Vagina (tissue), 2 donors: Measurements from ENCODE around the gene KPNA5. TPM values are rescaled to one million over a fixed set of nuclear protein-coding genes. Genes with fewer than 3 reads are reported as not detected.
A peak's percentile ranks its signal among the peaks of the same experiment; 100 is the strongest.

Source experiments
- DNase-seq, 2 donors: peaks; one replicate each; pipeline ENCODE4 v3.0.0-alpha.2; 2017; ENCODE audit errors: extremely low spot score in 2 of 2
- H3K27ac ChIP-seq: fragments of 200-600 bp; sonication (generic); one replicate; pipeline ENCODE4 v1.5.1; 2019
- H3K27me3 ChIP-seq: fragments of 200-600 bp; sonication (generic); one replicate; pipeline ENCODE4 v1.5.1; 2019
- H3K36me3 ChIP-seq, 2 donors: fragments of 200-600 bp; sonication (generic); one replicate each; pipeline ENCODE4 v1.5.1; 2017 to 2019
- H3K4me1 ChIP-seq: fragments of 200-600 bp; sonication (generic); one replicate; pipeline ENCODE4 v1.5.1; 2019
- H3K4me3 ChIP-seq, 2 donors: fragments of 200-600 bp; sonication (generic); 1 replicate in 1 of 2; 2 replicates in 1 of 2; pipeline ENCODE4 v1.5.1; 2016 to 2019
- H3K9me3 ChIP-seq: fragments of 200-600 bp; sonication (generic); one replicate; pipeline ENCODE4 v1.5.1; 2019
- CTCF ChIP-seq, 3 experiments: fragments of 450-650 bp in 2 of 3; fragments of 200-600 bp in 1 of 3; sonication (generic) in 1 of 3; IDR thresholded peaks; one replicate each; pipeline ENCODE4 v1.5.1; 2017 to 2019; ENCODE audit warnings: antibody characterized with exemption in 3 of 3, mild to moderate bottlenecking in 2 of 3, moderate library complexity in 2 of 3
- POLR2A ChIP-seq, 2 donors: fragments of 450-650 bp; IDR thresholded peaks; one replicate each; pipeline ENCODE4 v1.6.1; 2017; ENCODE audit warnings: antibody characterized with exemption in 2 of 2, mild to moderate bottlenecking in 2 of 2, moderate library complexity in 2 of 2
- POLR2AphosphoS5 ChIP-seq, 2 donors: sonication (generic); formaldehyde crosslinking; IDR thresholded peaks; one replicate each; pipeline ENCODE4 v1.9.0; 2017; ENCODE audit warnings: antibody characterized with exemption in 2 of 2, mild to moderate bottlenecking in 2 of 2, low read depth in 1 of 2; ENCODE audit not compliant: insufficient read depth in 1 of 2
- intact Hi-C: fragments of 100-400 bp; cut with DNase I; formaldehyde crosslinking; loops from one replicate; pipeline ENCODE4 v1.15.1; 2023
- total RNA-seq: library from RNA; depleted of rRNA; stranded (reverse); fragments of >200 nt; gene quantifications from one replicate; pipeline ENCODE4 v1.2.3, GENCODE V29; 2016

The KPNA5 gene
- total RNA-seq, 1 donor from 2014 or later = 7.9 TPM

GRCh38 chr6:116666869-116667268, 14.1 kb upstream of the KPNA5 start:
- TF ChIP-seq POLR2AphosphoS5 (IDR thresholded peaks at IDR 0.05; ENCODE audit: insufficient read depth in 1 of 2, low read depth in 1 of 2) (no peak), CTCF (IDR thresholded peaks at IDR 0.05) (no peak), POLR2A (IDR thresholded peaks at IDR 0.05) (no peak)
- no peaks in the 10 kb centered on the region for H3K36me3 ChIP-seq
- peaks cover 26% of the 10 kb centered on the region for H3K4me1 ChIP-seq
- no peaks in the 10 kb centered on the region for H3K9me3 ChIP-seq
- intact Hi-C loops = no loop called here
- H3K27me3 ChIP-seq = no peaks in the 10 kb centered on the region
- no peak overlapping the region for H3K27ac ChIP-seq
- DNase-seq = no peak
- H3K4me3 ChIP-seq = no peak overlapping the region

- DNase-seq = no peak
- intact Hi-C loops = no loop called here
- H3K9me3 ChIP-seq = no peaks in the 10 kb centered on the region
- no peak overlapping the region for H3K27ac ChIP-seq
- H3K4me1 ChIP-seq = peaks cover 26% of the 10 kb centered on the region
- peak overlapping the region; percentile 71 to 93 for H3K4me3 ChIP-seq
- no peaks in the 10 kb centered on the region for H3K27me3 ChIP-seq
- no peaks in the 10 kb centered on the region for H3K36me3 ChIP-seq
- TF ChIP-seq POLR2AphosphoS5 (IDR thresholded peaks at IDR 0.05; ENCODE audit: insufficient read depth in 1 of 2, low read depth in 1 of 2) (no peak), POLR2A (IDR thresholded peaks at IDR 0.05) (no peak), CTCF (IDR thresholded peaks at IDR 0.05) (no peak)
Measured at GRCh38 chr6:116667623-116668022, 13.4 kb upstream of the KPNA5 start.

GRCh38 chr6:116672306-116672705, 8.7 kb upstream of the KPNA5 start:
- TF ChIP-seq POLR2A (IDR thresholded peaks at IDR 0.05) = no peak
- peaks cover 7% of the 10 kb centered on the region for H3K4me1 ChIP-seq
- no peaks in the 10 kb centered on the region for H3K9me3 ChIP-seq
- H3K27ac ChIP-seq = no peak overlapping the region
- no peak for DNase-seq
- H3K27me3 ChIP-seq = no peaks in the 10 kb centered on the region
- H3K36me3 ChIP-seq = no peaks in the 10 kb centered on the region
- no peak overlapping the region for H3K4me3 ChIP-seq
- intact Hi-C loops = no loop called here

GRCh38 chr6:116676021-116676420, 5.0 kb upstream of the KPNA5 start:
- Histone ChIP-seq H3K4me3 (no peak overlapping the region), H3K27ac (no peak overlapping the region), H3K36me3 (no peaks in the 10 kb centered on the region), H3K9me3 (no peaks in the 10 kb centered on the region), H3K27me3 (no peaks in the 10 kb centered on the region), H3K4me1 (no peaks in the 10 kb centered on the region)
- TF ChIP-seq POLR2AphosphoS5 (IDR thresholded peaks at IDR 0.05; ENCODE audit: insufficient read depth in 1 of 2, low read depth in 1 of 2) = no peak
- TF ChIP-seq CTCF (IDR thresholded peaks at IDR 0.05) = no peak
- TF ChIP-seq POLR2A (IDR thresholded peaks at IDR 0.05) = no peak
- no peak for DNase-seq
- intact Hi-C loops = no loop called here

- H3K4me1 ChIP-seq = peaks cover 17% of the 10 kb centered on the region
- no peaks in the 10 kb centered on the region for H3K9me3 ChIP-seq
- TF ChIP-seq POLR2AphosphoS5 (IDR thresholded peaks at IDR 0.05; ENCODE audit: insufficient read depth in 1 of 2, low read depth in 1 of 2) (no peak), CTCF (IDR thresholded peaks at IDR 0.05) (no peak), POLR2A (IDR thresholded peaks at IDR 0.05) (no peak)
- peak overlapping the region; percentile 80 to 90 for H3K4me3 ChIP-seq
- no peaks in the 10 kb centered on the region for H3K36me3 ChIP-seq
- intact Hi-C loops = no loop called here
- peak overlapping the region; percentile 87 for H3K27ac ChIP-seq
- H3K27me3 ChIP-seq = no peaks in the 10 kb centered on the region
- DNase-seq = no peak
Measured at GRCh38 chr6:116682334-116682712, 1.3 kb downstream of the KPNA5 start.
